ENCODE data around the gene RAD51B. TPM values are rescaled to one million over a fixed set of nuclear protein-coding genes. Genes with fewer than 3 reads are reported as not detected.

RAD51B gene
- total RNA-seq, 1 experiment from 2014 or later: 7.2 TPM

- no peaks in the 10 kb centered on the region for H3K27me3 ChIP-seq
- H3K36me3 ChIP-seq: no peaks in the 10 kb centered on the region
- no peaks in the 10 kb centered on the region for H3K9me3 ChIP-seq
- H3K4me3 ChIP-seq: no peak overlapping the region
- no peak for DNase-seq
These were observed 704.6 kb downstream of the RAD51B start for GRCh38 chr14:68523989-68524725.

GRCh38 chr14:68525516-68525915 lies 705.9 kb downstream of the RAD51B start:
- Histone ChIP-seq H3K27me3 (no peaks in the 10 kb centered on the region), H3K36me3 (no peaks in the 10 kb centered on the region), H3K9me3 (peaks cover 1% of the 10 kb centered on the region; the same call in 1 of the 2 replicates), H3K4me3 (no peak overlapping the region)
- no peak for DNase-seq

GRCh38 chr14:68526512-68527091 lies 707.0 kb downstream of the RAD51B start:
- H3K4me3 ChIP-seq: no peak overlapping the region
- H3K9me3 ChIP-seq: peaks cover 9% of the 10 kb centered on the region; the same call in 1 of the 2 replicates
- DNase-seq: no peak
- no peaks in the 10 kb centered on the region for H3K36me3 ChIP-seq
- no peaks in the 10 kb centered on the region for H3K27me3 ChIP-seq

GRCh38 chr14:68527329-68527851 lies 707.8 kb downstream of the RAD51B start:
- no peak for DNase-seq
- no peak overlapping the region for H3K4me3 ChIP-seq

GRCh38 chr14:68528040-68528687 lies 708.6 kb downstream of the RAD51B start:
- H3K4me3 ChIP-seq: no peak overlapping the region
- H3K36me3 ChIP-seq: no peaks in the 10 kb centered on the region
- peaks cover 9% of the 10 kb centered on the region; the same call in 1 of the 2 replicates for H3K9me3 ChIP-seq
- H3K27me3 ChIP-seq: no peaks in the 10 kb centered on the region
- no peak for DNase-seq

More at GRCh38 chr14:68527329-68527851, 707.8 kb downstream of the RAD51B start:
- no peaks in the 10 kb centered on the region for H3K36me3 ChIP-seq
- peaks cover 9% of the 10 kb centered on the region; the same call in 1 of the 2 replicates for H3K9me3 ChIP-seq
- no peaks in the 10 kb centered on the region for H3K27me3 ChIP-seq

GRCh38 chr14:68530443-68530842 lies 710.9 kb downstream of the RAD51B start:
- H3K9me3 ChIP-seq: peaks cover 9% of the 10 kb centered on the region; the same call in 1 of the 2 replicates
- H3K27me3 ChIP-seq: no peaks in the 10 kb centered on the region

GRCh38 chr14:68532496-68532895 lies 712.9 kb downstream of the RAD51B start:
- DNase-seq: no peak
- Histone ChIP-seq H3K9me3 (peaks cover 9% of the 10 kb centered on the region; the same call in 1 of the 2 replicates), H3K4me3 (no peak overlapping the region), H3K27me3 (no peaks in the 10 kb centered on the region), H3K36me3 (no peaks in the 10 kb centered on the region)

More at GRCh38 chr14:68530443-68530842, 710.9 kb downstream of the RAD51B start:
- DNase-seq: no peak
- Histone ChIP-seq H3K36me3 (no peaks in the 10 kb centered on the region), H3K4me3 (no peak overlapping the region)

GRCh38 chr14:68534276-68534675 lies 714.7 kb downstream of the RAD51B start:
- DNase-seq: no peak

GRCh38 chr14:68535404-68536017 lies 715.9 kb downstream of the RAD51B start:
- Histone ChIP-seq H3K9me3 (peaks cover 8% of the 10 kb centered on the region; the same call in 1 of the 2 replicates), H3K27me3 (no peaks in the 10 kb centered on the region), H3K36me3 (no peaks in the 10 kb centered on the region), H3K4me3 (no peak overlapping the region)
- peak; percentile 35 for DNase-seq

More at GRCh38 chr14:68534276-68534675, 714.7 kb downstream of the RAD51B start:
- no peaks in the 10 kb centered on the region for H3K36me3 ChIP-seq
- H3K9me3 ChIP-seq: peaks cover 9% of the 10 kb centered on the region; the same call in 1 of the 2 replicates
- H3K4me3 ChIP-seq: no peak overlapping the region
- no peaks in the 10 kb centered on the region for H3K27me3 ChIP-seq

GRCh38 chr14:68536018-68536410 lies 716.4 kb downstream of the RAD51B start:
- H3K27me3 ChIP-seq: no peaks in the 10 kb centered on the region
- H3K4me3 ChIP-seq: no peak overlapping the region
- peaks cover 3% of the 10 kb centered on the region; the same call in 1 of the 2 replicates for H3K9me3 ChIP-seq
- DNase-seq: no peak
- H3K36me3 ChIP-seq: no peaks in the 10 kb centered on the region

GRCh38 chr14:68538639-68539038 lies 719.1 kb downstream of the RAD51B start:
- Histone ChIP-seq H3K36me3 (no peaks in the 10 kb centered on the region), H3K4me3 (no peak overlapping the region), H3K27me3 (no peaks in the 10 kb centered on the region), H3K9me3 (no peaks in the 10 kb centered on the region)
- no peak for DNase-seq

- Histone ChIP-seq H3K9me3 (no peaks in the 10 kb centered on the region), H3K27me3 (no peaks in the 10 kb centered on the region), H3K36me3 (no peaks in the 10 kb centered on the region), H3K4me3 (no peak overlapping the region)
- DNase-seq: no peak
These were observed 719.7 kb downstream of the RAD51B start for GRCh38 chr14:68539241-68539737.

- Histone ChIP-seq H3K4me3 (no peak overlapping the region), H3K27me3 (no peaks in the 10 kb centered on the region), H3K36me3 (no peaks in the 10 kb centered on the region), H3K9me3 (no peaks in the 10 kb centered on the region)
- DNase-seq: no peak
These were observed 720.2 kb downstream of the RAD51B start for GRCh38 chr14:68539789-68540188.

- no peak for DNase-seq
- Histone ChIP-seq H3K9me3 (no peaks in the 10 kb centered on the region), H3K4me3 (no peak overlapping the region), H3K36me3 (no peaks in the 10 kb centered on the region), H3K27me3 (no peaks in the 10 kb centered on the region)
These were observed 721.8 kb downstream of the RAD51B start for GRCh38 chr14:68541178-68541896.

- Histone ChIP-seq H3K27me3 (no peaks in the 10 kb centered on the region), H3K36me3 (no peaks in the 10 kb centered on the region), H3K4me3 (no peak overlapping the region), H3K9me3 (no peaks in the 10 kb centered on the region)
- DNase-seq: no peak
These were observed 722.8 kb downstream of the RAD51B start for GRCh38 chr14:68542346-68542745.

GRCh38 chr14:68543516-68543915 lies 723.9 kb downstream of the RAD51B start:
- H3K27me3 ChIP-seq: no peaks in the 10 kb centered on the region
- H3K4me3 ChIP-seq: no peak overlapping the region
- peak; percentile 20 for DNase-seq
- H3K9me3 ChIP-seq: no peaks in the 10 kb centered on the region
- H3K36me3 ChIP-seq: no peaks in the 10 kb centered on the region

Measured in MG63 (cell line).